C1 segment of cervical spinal cord (tissue), 14 donors: Measurements from ENCODE around the gene TLCD2.
"Not testable (repeated sequence)": the region's sequence is repeated elsewhere in the genome, so short reads cannot be mapped to it uniquely, and the experiment has no call there.

Experiments used
- DNase-seq, 14 donors: peaks; one replicate each; lab custom pipeline; 2025; lab: John Stamatoyannopoulos, UW

Gene TLCD2

GRCh38 chr17:1735834-1736347, 25.7 kb upstream of the TLCD2 start:
- DNase-seq: no peak

GRCh38 chr17:1735418-1735817, 25.2 kb upstream of the TLCD2 start:
- DNase-seq: no peak

GRCh38 chr17:1733759-1734158, 23.6 kb upstream of the TLCD2 start:
- DNase-seq: peak in 1 of 14 donors; percentile 25

GRCh38 chr17:1732833-1733321, 22.7 kb upstream of the TLCD2 start:
- no peak for DNase-seq

GRCh38 chr17:1732241-1732832, 22.2 kb upstream of the TLCD2 start:
- no peak for DNase-seq

GRCh38 chr17:1731194-1731506, 21.0 kb upstream of the TLCD2 start:
- no peak for DNase-seq

- peak in 4 of 14 donors; percentile 10 to 62 (median 29) for DNase-seq
These were observed 20.4 kb upstream of the TLCD2 start for GRCh38 chr17:1730326-1731193.

GRCh38 chr17:1729966-1730325, 19.8 kb upstream of the TLCD2 start:
- no peak for DNase-seq

GRCh38 chr17:1727876-1728630, 17.9 kb upstream of the TLCD2 start:
- DNase-seq: no peak

- DNase-seq: no peak
These were observed 17.1 kb upstream of the TLCD2 start for GRCh38 chr17:1727258-1727789.

- no peak for DNase-seq
These were observed 16.6 kb upstream of the TLCD2 start for GRCh38 chr17:1726626-1727257.

GRCh38 chr17:1725642-1726511, 15.7 kb upstream of the TLCD2 start:
- DNase-seq: no peak

GRCh38 chr17:1724869-1725641, 14.9 kb upstream of the TLCD2 start:
- peak in 3 of 14 donors; percentile 57 to 68 (median 68) for DNase-seq

GRCh38 chr17:1724351-1724868, 14.2 kb upstream of the TLCD2 start, which contains the start of gene WDR81:
WDR81 (plus strand) TSS chr17:1724704; CDS start chr17:1724960, 256 bp downstream.
- DNase-seq: peak; percentile 26 to 91 (median 80)

- not testable (repeated sequence) for DNase-seq
These were observed 11.8 kb upstream of the TLCD2 start for GRCh38 chr17:1722022-1722421.

GRCh38 chr17:1720856-1721386, 10.7 kb upstream of the TLCD2 start:
- peak in 7 of 14 donors; percentile 17 to 44 (median 25) for DNase-seq

- DNase-seq: no peak
These were observed 8.4 kb upstream of the TLCD2 start for GRCh38 chr17:1718362-1719165.
